ACHN (cell line): ENCODE results near the gene EFNB1.

Source experiments
- DNase-seq: peaks from one replicate; pipeline ENCODE4 v3.0.0-alpha.2; 2015
- in situ Hi-C: cut with HindIII; loops from 2 replicates; pipeline ENCODE4 v1.10.0; 2017; ENCODE audit warnings: low sequenced_read_pairs, low pct_ligation_motif_present, low pct_unique_long_range_greater_than_20kb

EFNB1 gene

GRCh38 chrX:68840256-68840655 is 11.4 kb downstream of the EFNB1 start:
- no peak for DNase-seq

GRCh38 chrX:68841251-68842049 is 12.6 kb downstream of the EFNB1 start:
- in situ Hi-C loops, result no loop called here
- no peak for DNase-seq

More at GRCh38 chrX:68840256-68840655, 11.4 kb downstream of the EFNB1 start:
- in situ Hi-C loops, result no loop called here

GRCh38 chrX:68842351-68842750 is 13.5 kb downstream of the EFNB1 start:
- DNase-seq, result no peak
- in situ Hi-C loops, result no loop called here

- in situ Hi-C loops, result no loop called here
- no peak for DNase-seq
These were observed 14.2 kb downstream of the EFNB1 start for GRCh38 chrX:68842781-68843581.

- in situ Hi-C loops, result no loop called here
- no peak for DNase-seq
These were observed 15.2 kb downstream of the EFNB1 start for GRCh38 chrX:68843992-68844391.

GRCh38 chrX:68844581-68844980 is 15.8 kb downstream of the EFNB1 start:
- in situ Hi-C loops, result no loop called here
- no peak for DNase-seq

- in situ Hi-C loops, result no loop called here
- no peak for DNase-seq
These were observed 17.7 kb downstream of the EFNB1 start for GRCh38 chrX:68846536-68846935.

- in situ Hi-C loops, result no loop called here
These were observed 18.4 kb downstream of the EFNB1 start for GRCh38 chrX:68847172-68847571.

GRCh38 chrX:68848189-68848940 is 19.5 kb downstream of the EFNB1 start:
- no peak for DNase-seq
- in situ Hi-C loops, result no loop called here

More at GRCh38 chrX:68847172-68847571, 18.4 kb downstream of the EFNB1 start:
- DNase-seq, result no peak

- DNase-seq, result no peak
- in situ Hi-C loops, result no loop called here
These were observed 22.3 kb downstream of the EFNB1 start for GRCh38 chrX:68851082-68851481.

- in situ Hi-C loops, result no loop called here
- no peak for DNase-seq
These were observed 23.2 kb downstream of the EFNB1 start for GRCh38 chrX:68852046-68852445.

- DNase-seq, result no peak
- in situ Hi-C loops, result no loop called here
These were observed 24.9 kb downstream of the EFNB1 start for GRCh38 chrX:68853665-68854251.

GRCh38 chrX:68865300-68865699 is 36.5 kb downstream of the EFNB1 start:
- in situ Hi-C loops, result no loop called here
- no peak for DNase-seq

- in situ Hi-C loops, result no loop called here
- no peak for DNase-seq
These were observed 37.1 kb downstream of the EFNB1 start for GRCh38 chrX:68865926-68866325.

GRCh38 chrX:68867458-68868112 is 38.8 kb downstream of the EFNB1 start:
- no peak for DNase-seq

GRCh38 chrX:68868316-68868715 is 39.5 kb downstream of the EFNB1 start:
- no peak for DNase-seq
- in situ Hi-C loops, result no loop called here

More at GRCh38 chrX:68867458-68868112, 38.8 kb downstream of the EFNB1 start:
- in situ Hi-C loops, result no loop called here

GRCh38 chrX:68868902-68869800 is 40.3 kb downstream of the EFNB1 start:
- in situ Hi-C loops, result no loop called here
- no peak for DNase-seq
